HG03135 (cell line): ENCODE measurements around the gene SRPK3.
"Not testable (repeated sequence)": the region's sequence is repeated elsewhere in the genome, so short reads cannot be mapped to it uniquely, and the experiment has no call there.

Source experiments
- ATAC-seq: cut with Tn5 transposase; IDR thresholded peaks from one replicate; pipeline ENCODE4 v1.9.1; 2021; ENCODE audit warnings: mild to moderate bottlenecking, moderate library complexity; ENCODE audit not compliant: unreplicated experiment

SRPK3 gene

GRCh38 chrX:153803211-153804099 lies 22.6 kb downstream of the SRPK3 start:
- ATAC-seq: no peak

DNA sequence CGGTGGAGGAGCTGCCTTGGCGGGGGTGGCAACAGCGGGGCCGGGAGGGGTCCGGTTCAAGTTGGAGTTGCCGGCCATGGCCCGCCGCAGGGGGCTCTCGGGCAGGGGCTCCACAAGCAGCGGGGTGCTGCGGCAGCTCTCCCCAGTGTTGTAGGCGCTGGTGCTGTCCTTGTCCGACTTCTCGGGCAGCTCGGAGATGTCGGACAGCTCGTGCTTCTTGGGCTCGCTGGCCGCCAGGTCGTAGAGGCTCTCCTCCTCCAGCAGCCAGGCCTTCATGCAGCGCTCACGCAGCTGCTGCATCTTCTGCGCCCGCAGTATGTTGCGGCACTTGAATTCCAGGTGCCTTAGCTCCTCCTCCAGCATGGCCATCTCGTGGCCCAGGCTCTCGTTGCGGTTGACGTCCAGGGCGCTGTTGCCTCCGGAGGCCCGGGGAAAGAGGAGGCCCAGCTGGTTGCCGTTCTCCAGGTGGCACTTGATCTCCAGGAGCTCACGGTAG lies 23.3 kb downstream of the SRPK3 start:
- ATAC-seq: no peak

DNA sequence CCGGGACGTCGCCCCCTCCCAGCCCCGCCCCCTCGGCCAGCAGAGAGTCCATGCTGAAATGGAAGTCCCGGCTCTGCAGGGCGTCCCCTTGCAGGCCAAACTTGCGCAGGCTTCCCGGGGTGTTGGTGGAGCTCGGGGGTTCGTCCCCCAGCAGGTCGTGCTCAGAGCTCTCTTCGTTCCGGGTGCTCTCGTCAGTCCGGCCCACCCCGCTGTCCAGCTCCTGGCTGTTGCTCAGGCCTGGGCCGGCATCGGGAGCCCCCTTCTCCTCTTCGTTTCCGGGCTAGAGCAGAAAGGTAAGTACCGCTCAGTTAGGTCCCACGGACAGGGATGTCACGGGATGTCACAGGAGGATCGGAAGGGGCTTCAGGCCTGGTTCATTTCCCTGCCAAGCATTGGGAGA lies 23.8 kb downstream of the SRPK3 start:
- no peak for ATAC-seq

- no peak for ATAC-seq
Observed at GRCh38 chrX:153805436-153805835, 24.6 kb downstream of the SRPK3 start.

DNA sequence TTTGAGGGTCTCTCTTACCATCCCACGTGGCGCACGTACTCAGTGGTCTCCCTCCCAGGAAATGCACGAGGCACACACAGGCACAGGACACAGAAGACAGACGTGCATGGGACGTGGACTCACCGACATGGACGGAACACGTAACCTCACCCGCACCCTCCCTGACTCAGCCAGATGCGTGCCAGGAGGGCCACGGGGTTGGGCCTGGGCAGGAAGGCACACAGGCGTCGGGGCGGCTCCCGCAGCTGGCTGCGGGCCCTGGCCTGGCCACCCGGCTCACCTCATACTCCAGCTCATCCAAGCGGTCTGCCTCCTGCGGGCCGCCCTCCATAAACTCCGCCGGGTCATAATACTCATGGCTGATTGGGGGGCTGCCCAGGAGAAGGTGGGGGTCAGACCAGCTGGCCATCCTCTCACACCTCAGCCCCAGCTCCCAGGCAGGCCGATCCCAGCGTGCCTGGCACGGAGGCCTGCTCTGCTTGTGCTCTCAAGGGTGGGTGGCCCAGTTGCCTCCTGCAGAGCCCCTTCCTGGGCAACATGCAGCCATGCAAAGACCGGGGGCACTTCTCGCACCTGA lies 26.2 kb downstream of the SRPK3 start:
- ATAC-seq: no peak

- ATAC-seq: no peak
Observed at GRCh38 chrX:153807976-153808375, 27.1 kb downstream of the SRPK3 start.

DNA sequence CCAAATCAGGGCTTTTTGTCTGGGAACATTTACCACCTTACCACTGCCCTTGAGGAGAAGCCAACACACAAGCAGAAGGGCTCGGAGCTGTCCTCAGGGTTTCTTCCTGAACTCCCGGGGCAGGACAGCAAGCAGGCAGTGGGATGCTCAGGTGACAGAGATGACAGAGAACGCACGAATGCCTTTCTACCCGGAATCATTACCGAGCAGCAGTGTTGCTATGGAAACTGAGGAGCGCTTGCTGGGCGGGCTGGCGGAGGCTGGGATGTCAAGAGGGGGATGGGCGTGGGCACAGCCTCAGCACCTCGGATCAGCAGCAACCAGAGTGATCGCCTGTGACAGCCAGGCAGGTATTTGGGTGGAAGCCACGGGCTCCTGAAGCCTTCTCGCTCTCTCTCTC lies 31.4 kb downstream of the SRPK3 start:
- no peak for ATAC-seq

DNA sequence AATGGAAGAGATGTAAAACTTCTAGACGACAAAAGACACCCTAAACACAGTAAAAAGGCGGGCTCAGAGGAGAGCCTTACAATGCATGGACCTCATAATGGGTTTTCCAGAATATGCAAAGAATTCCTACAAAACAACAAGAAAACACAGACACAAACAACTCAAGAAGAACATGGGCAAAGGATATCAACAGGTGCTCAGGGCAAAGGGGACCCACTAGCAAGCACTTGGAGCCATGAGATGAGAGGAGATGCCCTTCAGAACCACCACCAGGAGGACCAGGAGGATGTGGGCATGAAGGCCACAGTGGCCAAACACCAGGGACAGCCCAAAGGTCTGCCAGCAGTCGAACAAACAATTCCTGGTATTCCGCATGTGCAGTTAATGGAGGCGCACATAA lies 32.3 kb downstream of the SRPK3 start:
- ATAC-seq: no peak

- no peak for ATAC-seq
Observed at GRCh38 chrX:153814591-153815315, 33.9 kb downstream of the SRPK3 start.

- no peak for ATAC-seq
Observed at GRCh38 chrX:153816831-153817690, 36.2 kb downstream of the SRPK3 start.

- not testable (repeated sequence) for ATAC-seq
Observed at GRCh38 chrX:153818064-153818463, 37.2 kb downstream of the SRPK3 start.

- ATAC-seq: no peak
Observed at GRCh38 chrX:153818571-153819383, 37.9 kb downstream of the SRPK3 start.

DNA sequence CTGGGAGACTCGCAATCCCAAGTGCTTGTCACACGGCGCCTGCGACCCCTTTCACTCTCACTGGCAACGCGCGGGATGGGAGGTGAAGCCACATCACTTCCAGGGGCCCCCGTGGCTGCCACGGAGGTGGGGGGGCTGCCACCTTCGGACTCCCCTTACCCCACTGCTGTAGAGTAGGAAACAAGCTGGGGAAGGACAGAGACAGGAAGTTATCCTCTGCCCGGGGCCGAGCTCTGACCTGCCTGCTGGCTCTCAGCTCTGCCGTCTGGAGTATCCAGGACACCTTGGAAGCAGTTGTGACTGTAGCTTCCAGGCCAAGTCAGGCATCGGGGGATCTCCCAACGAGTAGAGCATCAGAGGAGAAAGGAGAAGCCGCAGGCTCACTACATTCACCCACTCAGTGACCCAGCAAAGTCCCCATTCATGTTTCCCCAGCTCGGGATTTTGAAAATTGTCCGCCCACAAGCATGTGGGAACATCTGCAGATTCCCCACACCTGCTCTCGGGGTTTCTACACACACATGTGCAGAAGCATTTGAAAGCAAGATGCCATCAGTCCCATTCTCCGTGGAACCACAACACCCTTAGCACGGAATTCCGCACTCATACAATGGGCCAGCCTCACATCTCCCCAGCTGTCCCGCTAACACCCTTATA lies 38.7 kb downstream of the SRPK3 start:
- ATAC-seq: no peak

DNA sequence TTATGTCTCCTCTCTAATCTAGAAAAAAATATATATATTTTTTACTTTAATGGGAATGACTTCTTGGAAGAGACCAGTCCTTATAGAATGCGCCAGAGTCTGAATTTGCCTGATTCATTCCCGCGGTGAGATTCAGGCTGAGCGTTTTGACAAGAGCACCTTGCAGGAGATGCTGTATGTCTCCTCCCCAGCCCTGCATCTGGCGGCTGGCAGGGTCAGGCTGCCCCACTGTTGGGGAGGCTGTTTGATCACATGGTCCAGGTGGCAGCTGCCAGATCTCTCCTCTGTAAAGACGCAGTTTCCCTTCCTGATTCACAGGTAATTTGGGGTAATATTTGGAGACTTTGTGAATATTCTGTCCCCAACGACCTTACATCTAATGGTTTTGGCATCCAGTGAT lies 39.8 kb downstream of the SRPK3 start:
- ATAC-seq: no peak

- no peak for ATAC-seq
Observed at GRCh38 chrX:153821066-153821465, 40.2 kb downstream of the SRPK3 start.

- no peak for ATAC-seq
Observed at GRCh38 chrX:153824348-153824747, 43.5 kb downstream of the SRPK3 start.

- ATAC-seq: no peak
Observed at GRCh38 chrX:153825042-153825441, 44.2 kb downstream of the SRPK3 start.

- no peak for ATAC-seq
Observed at GRCh38 chrX:153827016-153827415, 46.2 kb downstream of the SRPK3 start.

- no peak for ATAC-seq
Observed at GRCh38 chrX:153827903-153828302, 47.1 kb downstream of the SRPK3 start.
